HepG2 (cell line): ENCODE results near the gene SETD1B. TPM values are rescaled to one million over a fixed set of nuclear protein-coding genes. Genes with fewer than 3 reads are reported as not detected.

Experiments
- ATF5 ChIP-seq: sonication (generic); formaldehyde crosslinking; IDR thresholded peaks from 2 replicates; pipeline ENCODE4 v1.4.0; 2020; ENCODE audit warnings: mild to moderate bottlenecking, low read depth, missing genetic modification reagents
- KAT7 ChIP-seq: IDR thresholded peaks from 2 replicates; pipeline ENCODE4 v1.6.1; 2018; ENCODE audit warnings: borderline replicate concordance, missing compliant biosample characterization
- KLF9 ChIP-seq: IDR thresholded peaks from 2 replicates; pipeline ENCODE4 v1.6.1; 2016; ENCODE audit warnings: low read depth
- MXD4 ChIP-seq: IDR thresholded peaks from 2 replicates; pipeline ENCODE4 v1.6.1; 2016; ENCODE audit warnings: mild to moderate bottlenecking, missing biosample characterization, missing genetic modification reagents
- RBFOX2 ChIP-seq: fragments of 200-400 bp; formaldehyde crosslinking; IDR thresholded peaks from 2 replicates; pipeline ENCODE4 v1.6.1; 2017; ENCODE audit warnings: low read depth, mild to moderate bottlenecking, low read length
- SKIL ChIP-seq: sonication (generic); formaldehyde crosslinking; IDR thresholded peaks from 2 replicates; pipeline ENCODE4 v1.8.0; 2022; ENCODE audit warnings: missing genetic modification reagents, mild to moderate bottlenecking, moderate library complexity, borderline replicate concordance
- TEF ChIP-seq: sonication (generic); formaldehyde crosslinking; IDR thresholded peaks from 2 replicates; pipeline ENCODE4 v1.5.0; 2020; ENCODE audit warnings: missing genetic modification reagents
- ZBTB33 ChIP-seq: sonication (generic); formaldehyde crosslinking; IDR thresholded peaks from 2 replicates; pipeline ENCODE4 v1.4.0; 2020; ENCODE audit warnings: missing genetic modification reagents
- ZBTB43 ChIP-seq: sonication (generic); formaldehyde crosslinking; conservative IDR thresholded peaks from 2 replicates; pipeline ENCODE4 v1.4.0; 2020; ENCODE audit warnings: missing genetic modification reagents
- ZKSCAN5 ChIP-seq: sonication (generic); formaldehyde crosslinking; IDR thresholded peaks from 2 replicates; pipeline ENCODE4 v1.5.1; 2020; ENCODE audit warnings: mild to moderate bottlenecking, missing genetic modification reagents
- ZNF33B ChIP-seq: sonication (generic); formaldehyde crosslinking; IDR thresholded peaks from 2 replicates; pipeline ENCODE4 v1.5.1; 2020; ENCODE audit warnings: mild to moderate bottlenecking, missing genetic modification reagents
- ZNF574 ChIP-seq: sonication (generic); formaldehyde crosslinking; IDR thresholded peaks from 2 replicates; pipeline ENCODE4 v1.4.0; 2020; ENCODE audit warnings: missing genetic modification reagents
- ZNF687 ChIP-seq: sonication (generic); formaldehyde crosslinking; IDR thresholded peaks from 2 replicates; pipeline ENCODE4 v1.5.1; 2020; ENCODE audit warnings: mild to moderate bottlenecking, missing genetic modification reagents, moderate library complexity
- polyA plus RNA-seq, 8 experiments: library from polyadenylated mRNA; depleted of rRNA in 3 of 8; stranded (reverse) in 7 of 8; unstranded in 1 of 8; fragments of >200 nt; fragmentation: Illumina TruSeq in 4 of 8; extraction: Trizol in 4 of 8; gene quantifications; 2 replicates each; pipeline versions ENCODE4 v1.2.1 to v1.2.3, GENCODE V29; 2011 to 2016; ENCODE audit warnings: low read depth in 4 of 8, missing spikeins in 1 of 8, mixed read lengths in 1 of 8; ENCODE audit not compliant: insufficient read depth in 1 of 8
- total RNA-seq, 5 experiments: library from RNA; depleted of rRNA; stranded (reverse); fragments of >200 nt; fragmentation: Illumina TruSeq; extraction: Trizol; gene quantifications; 2 replicates each; pipeline ENCODE4 v1.2.3, GENCODE V29; 2016; ENCODE audit warnings: low read depth in 1 of 5

SETD1B gene
- total and polyA plus RNA-seq, 2 of the 13 experiments (the other 11 are each of a cell fraction or from before 2014, with no cell fraction given): 1.1 to 1.4 TPM

GRCh38 chr12:121800694-121801594 lies 2.9 kb upstream of the SETD1B start (continued):
- TF ChIP-seq ZNF574 (peak; percentile 35; the same call in 1 of the 2 replicates), ZBTB33 (no peak), SKIL (CRISPR knock-in tag) (no peak), ZNF687 (CRISPR knock-in tag) (peak; percentile 72), KLF9 (CRISPR knock-in tag) (no peak), ZKSCAN5 (no peak), RBFOX2 (peak; percentile 90), TEF (CRISPR knock-in tag) (no peak), ZNF33B (CRISPR knock-in tag) (no peak), ATF5 (CRISPR knock-in tag) (no peak), KAT7 (CRISPR knock-in tag) (no peak), ZBTB43 (CRISPR knock-in tag) (no peak), MXD4 (no peak)
